HG03139 (cell line): ENCODE data around the gene ZFAND2B.

ENCODE experiments used
- ATAC-seq: cut with Tn5 transposase; IDR thresholded peaks from one replicate; pipeline ENCODE4 v1.9.1; 2021; ENCODE audit not compliant: unreplicated experiment

ZFAND2B gene

GRCh38 chr2:219204425-219205164, 2.0 kb upstream of the ZFAND2B start:
- no peak for ATAC-seq

- ATAC-seq, result no peak
Observed at GRCh38 chr2:219205165-219205538, 1.4 kb upstream of the ZFAND2B start.

- no peak for ATAC-seq
Observed at GRCh38 chr2:219205981-219206327, 628 bp upstream of the ZFAND2B start.

DNA sequence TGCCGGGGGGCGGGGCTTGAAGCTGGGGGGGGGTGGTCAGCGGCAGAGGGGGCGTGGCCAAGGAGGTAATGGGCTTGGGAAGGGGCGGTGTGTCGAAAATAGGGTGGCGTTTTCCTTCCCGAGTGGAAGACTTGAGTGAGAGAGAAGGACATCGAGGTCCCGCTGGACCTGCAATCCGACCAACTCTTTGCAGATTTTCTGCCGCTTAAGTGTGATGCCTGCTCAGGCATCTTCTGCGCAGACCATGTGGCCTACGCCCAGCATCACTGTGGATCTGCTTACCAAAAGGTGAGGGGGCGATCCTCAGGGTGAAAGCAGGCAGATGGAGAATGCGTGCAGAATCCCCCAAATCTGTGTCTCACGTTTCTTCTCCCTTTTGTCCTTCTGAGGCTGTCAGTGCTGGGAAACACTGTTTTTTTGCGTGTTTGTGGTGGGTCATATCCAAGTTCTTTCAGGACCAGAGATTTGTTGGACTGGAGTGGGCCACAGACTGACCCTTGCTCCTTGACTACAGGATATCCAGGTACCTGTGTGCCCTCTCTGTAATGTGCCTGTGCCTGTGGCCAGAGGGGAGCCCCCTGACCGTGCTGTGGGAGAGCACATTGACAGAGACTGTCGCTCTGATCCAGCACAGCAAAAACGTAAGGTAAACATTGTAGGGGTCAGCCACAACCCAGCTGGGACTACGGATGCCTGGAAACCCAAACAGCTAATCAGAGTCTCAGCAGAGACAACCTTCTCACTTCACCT, 727 bp downstream of the ZFAND2B start:
- no peak for ATAC-seq

DNA sequence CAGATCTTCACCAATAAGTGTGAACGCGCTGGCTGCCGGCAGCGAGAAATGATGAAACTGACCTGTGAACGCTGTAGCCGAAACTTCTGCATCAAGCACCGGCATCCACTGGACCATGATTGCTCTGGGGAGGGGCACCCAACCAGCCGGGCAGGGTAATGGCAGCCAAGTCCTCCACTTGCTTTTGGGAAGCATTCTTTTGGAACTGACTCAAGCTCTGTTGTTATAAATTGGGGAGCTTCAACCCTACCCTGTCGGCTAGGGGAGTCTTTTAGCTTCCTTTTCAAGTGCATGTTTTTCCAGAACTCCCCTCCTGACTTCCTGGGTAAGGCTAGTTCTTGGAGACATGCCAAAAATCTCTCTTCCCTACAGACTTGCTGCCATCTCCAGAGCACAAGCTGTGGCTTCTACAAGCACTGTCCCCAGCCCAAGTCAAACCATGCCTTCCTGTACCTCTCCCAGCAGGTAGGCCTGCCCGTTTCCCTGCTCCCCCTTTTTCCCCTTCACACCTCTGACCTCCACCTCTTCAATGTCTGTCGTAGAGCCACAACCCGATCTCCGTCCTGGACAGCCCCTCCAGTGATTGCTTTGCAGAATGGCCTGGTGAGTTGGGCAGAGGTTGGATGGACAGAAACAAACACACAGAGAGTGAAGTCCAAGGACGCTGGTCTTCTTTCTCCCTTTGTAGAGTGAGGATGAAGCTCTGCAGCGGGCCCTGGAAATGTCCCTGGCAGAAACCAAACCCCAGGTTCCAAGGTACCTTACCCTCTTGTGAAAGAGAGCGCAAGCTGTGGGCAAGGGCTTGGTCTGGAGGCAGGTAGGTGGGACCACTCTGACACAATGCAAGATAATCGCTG, 1.5 kb downstream of the ZFAND2B start:
- no peak for ATAC-seq

DNA sequence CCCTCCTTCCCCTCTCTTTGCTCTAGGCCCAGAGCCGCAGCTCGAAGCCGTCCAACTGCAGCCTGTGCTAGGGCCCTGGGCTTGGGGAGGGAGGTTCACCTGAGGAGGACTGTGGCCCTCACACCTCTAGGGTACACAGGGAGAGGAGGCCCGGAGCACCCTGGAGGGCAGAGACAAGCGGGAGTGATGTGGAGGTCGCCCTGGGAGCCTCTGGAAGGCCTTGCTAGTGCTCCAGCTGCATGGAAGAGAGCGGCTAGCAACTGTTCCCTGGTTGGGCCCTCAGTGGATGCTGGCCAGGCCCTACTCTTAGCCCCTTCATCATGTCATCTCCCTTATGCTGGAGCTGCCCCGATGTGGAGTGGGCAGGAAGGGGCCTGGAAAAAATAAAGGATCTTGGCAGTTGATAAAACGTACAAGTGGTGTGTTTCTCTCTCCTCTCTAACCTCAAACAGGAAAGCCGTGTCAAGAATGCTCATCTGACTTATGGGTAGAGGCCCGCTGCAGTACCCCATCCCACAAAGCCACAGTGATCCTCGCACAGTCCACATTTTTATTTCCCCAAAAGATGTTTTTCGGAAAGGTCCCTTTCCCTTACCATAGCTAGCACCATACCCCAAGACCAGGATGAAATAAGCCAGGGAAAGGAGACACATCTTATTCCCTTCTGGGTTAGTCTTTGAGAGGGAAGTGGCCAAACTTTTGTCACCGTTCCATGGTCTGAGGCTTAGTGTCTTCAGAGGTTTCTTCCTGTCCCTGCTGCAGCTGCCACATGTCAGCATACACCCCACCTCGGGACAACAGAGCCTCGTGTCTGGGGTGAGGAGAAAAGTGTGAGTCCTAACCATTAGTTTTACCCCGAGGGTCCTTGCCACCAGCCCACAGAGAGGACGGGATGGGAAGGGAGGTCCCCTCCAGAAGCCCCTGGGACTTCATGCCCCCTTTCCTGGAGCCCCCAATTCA, 2.9 kb downstream of the ZFAND2B start:
- ATAC-seq, result no peak

- ATAC-seq, result no peak
Observed at GRCh38 chr2:219210196-219210885, 3.8 kb downstream of the ZFAND2B start.

- ATAC-seq, result no peak
Observed at GRCh38 chr2:219210886-219211362, 4.3 kb downstream of the ZFAND2B start.

DNA sequence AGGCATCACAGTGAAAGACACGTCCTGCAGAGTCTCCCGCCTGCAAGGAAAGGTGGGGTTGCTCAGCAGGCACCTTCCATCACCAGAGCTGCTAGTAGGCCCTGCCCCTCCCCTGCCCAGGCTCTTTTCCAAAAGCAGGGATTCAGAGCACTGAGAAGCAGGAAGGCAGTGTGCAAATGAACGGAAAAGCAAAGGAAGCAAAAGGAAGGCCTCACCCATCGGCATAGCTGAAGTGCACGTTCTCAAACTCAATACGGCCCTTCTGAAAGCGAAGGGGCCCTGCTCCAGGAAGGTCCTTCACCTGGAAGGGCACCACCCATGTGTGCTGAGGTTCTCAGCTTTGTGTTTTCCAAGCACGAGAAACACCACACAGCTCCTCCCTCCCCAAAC, 6.4 kb downstream of the ZFAND2B start:
- ATAC-seq, result no peak

DNA sequence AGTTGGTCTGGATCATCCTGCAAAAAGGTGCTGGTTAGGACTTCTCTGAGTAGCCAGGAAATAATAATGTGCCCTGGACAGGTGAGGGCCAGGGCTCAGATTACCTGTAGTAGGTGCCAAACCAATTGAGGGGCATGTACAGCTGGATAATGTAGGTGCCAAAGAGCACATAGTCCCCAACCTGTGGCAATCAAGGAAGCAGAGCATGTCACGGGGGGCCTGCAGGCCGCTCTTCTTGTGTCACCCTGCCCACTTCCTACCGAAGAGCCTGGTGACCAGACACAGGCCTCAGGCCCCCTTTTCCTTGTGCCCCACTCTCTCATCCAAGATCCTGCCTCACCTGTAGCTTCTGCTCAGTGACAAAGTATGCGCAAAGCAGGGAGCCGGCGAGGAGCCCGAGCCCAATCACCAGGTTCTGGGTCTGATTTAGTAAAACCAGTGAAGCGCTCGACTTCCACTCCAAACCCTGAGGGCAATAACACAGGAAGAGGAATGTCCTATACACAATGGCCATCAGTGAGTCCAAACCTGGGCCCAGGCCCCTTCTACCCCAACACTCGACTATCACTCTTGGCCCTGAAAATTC, 7.0 kb downstream of the ZFAND2B start:
- ATAC-seq, result no peak

DNA sequence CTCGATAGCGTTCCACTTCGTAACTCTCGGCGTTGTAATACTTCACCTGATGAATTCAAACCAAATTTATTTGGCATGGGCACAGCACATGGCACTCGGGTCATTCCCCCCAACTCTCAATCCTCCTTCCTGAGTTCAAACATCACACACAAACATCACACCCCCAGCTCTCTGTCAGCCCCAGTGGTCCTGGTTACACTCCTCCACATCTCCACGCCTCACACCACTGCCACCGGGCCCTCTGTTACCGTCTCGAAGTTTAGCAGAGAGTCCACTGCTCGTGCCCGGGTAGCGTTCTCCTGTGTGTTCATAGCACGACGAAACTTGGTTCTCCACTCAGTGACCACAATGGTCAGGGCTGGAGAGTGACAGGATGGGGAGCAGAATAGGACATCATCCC, 7.6 kb downstream of the ZFAND2B start:
- no peak for ATAC-seq

DNA sequence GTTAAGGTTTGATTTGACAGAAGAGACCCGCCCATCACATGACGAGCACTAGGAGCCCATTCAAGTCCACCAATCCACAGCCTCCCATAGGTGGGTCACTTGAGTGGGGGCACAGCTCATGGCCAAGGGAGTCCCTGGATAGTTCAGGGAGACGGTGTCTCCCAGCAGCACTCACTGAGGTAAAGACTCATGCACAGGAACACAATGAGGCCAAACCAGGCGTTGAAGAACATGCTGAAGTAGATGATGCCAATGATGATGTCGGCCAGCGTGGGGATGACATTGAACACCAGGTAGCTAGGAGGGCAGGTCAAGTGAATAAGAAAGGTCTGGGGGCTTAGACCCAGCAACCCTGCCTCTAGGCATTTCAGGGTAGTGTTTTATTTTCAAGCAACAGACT, 8.2 kb downstream of the ZFAND2B start:
- no peak for ATAC-seq

- no peak for ATAC-seq
Observed at GRCh38 chr2:219215871-219216534, 9.4 kb downstream of the ZFAND2B start.

- ATAC-seq, result no peak
Observed at GRCh38 chr2:219216535-219216915, 9.9 kb downstream of the ZFAND2B start.

DNA sequence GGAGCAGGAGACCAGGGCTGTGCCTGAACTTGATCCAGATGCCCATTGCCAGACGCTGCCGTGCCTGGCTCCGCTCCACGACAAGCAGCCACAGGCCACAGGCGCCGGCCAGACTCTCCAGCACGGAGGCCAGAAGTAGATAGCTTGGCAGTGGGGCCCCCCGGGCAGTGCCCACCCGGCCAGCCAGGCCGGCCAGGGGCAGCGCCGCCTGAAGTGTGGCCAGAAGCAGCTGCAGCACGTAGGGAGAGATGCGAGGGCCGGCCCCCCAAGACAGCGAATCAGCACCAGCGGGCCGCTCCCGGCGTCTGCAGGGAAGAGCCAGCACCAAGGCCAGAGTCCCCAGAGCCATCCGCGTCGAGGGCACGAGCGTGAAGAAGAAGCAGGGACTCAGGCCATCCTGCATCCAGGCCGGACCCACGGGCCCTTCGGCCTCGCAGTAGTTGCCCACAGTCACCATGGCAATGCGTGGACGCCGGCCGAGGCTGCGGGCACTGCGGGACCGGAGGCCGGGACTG, 11.7 kb downstream of the ZFAND2B start:
- ATAC-seq, result peak; percentile 16

DNA sequence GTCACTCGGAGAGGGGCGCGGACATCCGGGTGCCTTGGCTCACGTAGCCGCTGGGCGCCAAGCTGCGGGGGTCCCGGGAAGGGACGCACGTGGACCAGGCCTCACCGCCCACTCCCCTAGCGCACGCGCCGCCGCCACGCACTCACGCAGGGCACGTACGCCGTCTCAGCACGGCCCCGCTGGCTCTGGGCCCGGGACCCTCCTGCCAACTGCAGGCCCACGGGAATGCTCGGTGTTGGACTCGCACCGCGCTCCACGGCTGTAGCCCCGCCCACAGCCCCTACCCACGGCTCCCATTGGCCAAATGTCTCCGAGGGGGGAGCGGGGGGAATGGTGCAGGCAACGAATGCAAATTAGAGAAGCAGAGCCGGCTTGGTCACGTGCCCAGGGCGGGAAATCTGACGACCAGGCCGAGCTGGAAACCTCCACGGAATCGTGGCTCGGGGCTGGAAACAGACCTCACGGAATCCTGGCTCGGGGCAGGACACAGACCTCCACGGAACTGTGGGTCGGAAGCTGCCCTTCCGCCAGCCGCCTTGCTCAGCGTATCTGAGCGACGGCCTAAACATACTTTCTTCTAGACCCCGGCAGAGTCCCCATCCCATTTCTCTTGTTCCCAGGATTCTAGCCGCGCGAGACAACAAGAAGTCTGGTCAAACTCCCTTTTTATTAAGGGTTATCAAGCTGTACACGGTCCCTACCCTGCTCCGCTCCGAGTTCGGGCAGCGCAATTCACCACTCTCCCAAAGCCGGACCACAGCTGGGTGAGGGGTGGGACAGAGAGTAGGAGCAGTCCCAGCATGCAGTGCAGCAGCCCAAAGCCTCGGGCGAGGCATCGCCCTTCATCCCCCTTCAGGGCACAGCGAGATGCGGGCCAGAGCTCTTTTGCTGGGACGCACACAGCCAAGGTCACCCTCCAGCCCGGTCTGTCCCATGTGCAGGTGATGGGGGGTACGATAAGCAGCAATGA, 12.4 kb downstream of the ZFAND2B start, which contains the start of gene ABCB6:
TSS of gene ABCB6 (minus strand) at position 227 of the 970 bp plus-strand sequence. CDS start 285 bp downstream, outside the sequence.
- peak; percentile 77 for ATAC-seq

GRCh38 chr2:219219784-219220532, 13.4 kb downstream of the ZFAND2B start:
- no peak for ATAC-seq
